SK-N-SH treated with all-trans-retinoic acid at 6 μM for 48 hours (cell line): ENCODE data around the gene IFNK.
A peak's percentile ranks its signal among the peaks of the same experiment; 100 is the strongest.

Source experiments
- ATAC-seq: fragments of 200-7000 bp; cut with Tn5 transposase; 3 replicates; pipeline ENCODE4 v1.9.1; 2020; ENCODE audit warnings: mild to moderate bottlenecking, moderate library complexity
- BACH2 ChIP-seq: fragments of 250-450 bp; sonication (Bioruptor Pico); IDR thresholded peaks from 2 replicates; pipeline ENCODE4 v1.9.0; 2021; ENCODE audit warnings: mild to moderate bottlenecking, borderline replicate concordance
- CSDC2 ChIP-seq: fragments of 250-450 bp; sonication (Bioruptor Pico); IDR thresholded peaks from 2 replicates; pipeline ENCODE4 v1.5.0; 2020; ENCODE audit warnings: mild to moderate bottlenecking, moderate library complexity
- ESRRG ChIP-seq: fragments of 250-450 bp; sonication (Bioruptor Pico); IDR thresholded peaks from 2 replicates; pipeline ENCODE4 v1.6.1; 2021; ENCODE audit warnings: mild to moderate bottlenecking
- GLIS3 ChIP-seq: fragments of 250-450 bp; sonication (Bioruptor Pico); IDR thresholded peaks from 2 replicates; pipeline ENCODE4 v1.5.0; 2020; ENCODE audit warnings: mild to moderate bottlenecking, moderate library complexity
- PATZ1 ChIP-seq: fragments of 250-450 bp; sonication (Bioruptor Pico); IDR thresholded peaks from 2 replicates; pipeline ENCODE4 v1.8.0; 2020; ENCODE audit warnings: mild to moderate bottlenecking, moderate library complexity, borderline replicate concordance
- RARB ChIP-seq: fragments of 250-450 bp; sonication (Bioruptor Pico); IDR thresholded peaks from 2 replicates; pipeline ENCODE4 v1.8.0; 2021; ENCODE audit warnings: mild to moderate bottlenecking, moderate library complexity
- SNAI2 ChIP-seq: fragments of 250-450 bp; sonication (Bioruptor Pico); IDR thresholded peaks from 2 replicates; pipeline ENCODE4 v1.5.0; 2020; ENCODE audit warnings: mild to moderate bottlenecking, moderate library complexity
- TCF4 ChIP-seq: fragments of 250-450 bp; sonication (Bioruptor Pico); IDR thresholded peaks from 2 replicates; pipeline ENCODE4 v1.8.0; 2021; ENCODE audit warnings: mild to moderate bottlenecking, moderate library complexity, borderline replicate concordance
- ZC3H10 ChIP-seq: fragments of 250-450 bp; sonication (Bioruptor Pico); IDR thresholded peaks from 2 replicates; pipeline ENCODE4 v1.5.1; 2021; ENCODE audit warnings: mild to moderate bottlenecking, moderate library complexity
- ZFP30 ChIP-seq: fragments of 450-650 bp; formaldehyde crosslinking; IDR thresholded peaks from 2 replicates; pipeline ENCODE4 v1.5.0; 2022; ENCODE audit warnings: mild to moderate bottlenecking, moderate library complexity
- ZNF565 ChIP-seq: fragments of 450-650 bp; formaldehyde crosslinking; conservative IDR thresholded peaks from 2 replicates; pipeline ENCODE4 v1.5.0; 2020; ENCODE audit warnings: low read depth, mild to moderate bottlenecking, moderate library complexity
- TF ChIP-seq, protein P1 (sequence below): fragments of 250-450 bp; sonication (Bioruptor Pico); IDR thresholded peaks from 2 replicates; pipeline ENCODE4 v1.5.1; 2020; ENCODE audit warnings: low read depth, mild to moderate bottlenecking, moderate library complexity

Gene IFNK

GRCh38 chr9:27573634-27574590 lies 49.8 kb downstream of the IFNK start:
- TF ChIP-seq ESRRG (no peak), BACH2 (CRISPR knock-in tag) (no peak), ZFP30 (CRISPR knock-in tag) (no peak), CSDC2 (CRISPR knock-in tag) (no peak), ZNF565 (CRISPR knock-in tag) (no peak), PATZ1 (no peak), SNAI2 (CRISPR knock-in tag) (no peak), GLIS3 (CRISPR knock-in tag) (no peak), ZC3H10 (CRISPR knock-in tag) (no peak), TCF4 (CRISPR knock-in tag) (no peak), RARB (CRISPR knock-in tag) (no peak)
- TF ChIP-seq, protein P1, sequence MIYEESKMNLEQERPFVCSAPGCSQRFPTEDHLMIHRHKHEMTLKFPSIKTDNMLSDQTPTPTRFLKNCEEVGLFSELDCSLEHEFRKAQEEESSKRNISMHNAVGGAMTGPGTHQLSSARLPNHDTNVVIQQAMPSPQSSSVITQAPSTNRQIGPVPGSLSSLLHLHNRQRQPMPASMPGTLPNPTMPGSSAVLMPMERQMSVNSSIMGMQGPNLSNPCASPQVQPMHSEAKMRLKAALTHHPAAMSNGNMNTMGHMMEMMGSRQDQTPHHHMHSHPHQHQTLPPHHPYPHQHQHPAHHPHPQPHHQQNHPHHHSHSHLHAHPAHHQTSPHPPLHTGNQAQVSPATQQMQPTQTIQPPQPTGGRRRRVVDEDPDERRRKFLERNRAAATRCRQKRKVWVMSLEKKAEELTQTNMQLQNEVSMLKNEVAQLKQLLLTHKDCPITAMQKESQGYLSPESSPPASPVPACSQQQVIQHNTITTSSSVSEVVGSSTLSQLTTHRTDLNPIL, result no peak
- TF ChIP-seq, all 23 proteins: peak for 0
- peak; percentile 84 for ATAC-seq
